IPS DF 4.7 (cell line): ENCODE results near the gene GTF2F2.
"Not testable (repeated sequence)": the region's sequence is repeated elsewhere in the genome, so short reads cannot be mapped to it uniquely, and the experiment has no call there.

Experiments used
- DNase-seq: peaks from one replicate; pipeline ENCODE4 v3.0.0-alpha.2; 2013; ENCODE audit warnings: low spot score; ENCODE audit errors: extremely low read depth

Gene GTF2F2

GRCh38 chr13:45244736-45245135 lies 124.4 kb downstream of the GTF2F2 start:
- not testable (repeated sequence) for DNase-seq

- no peak for DNase-seq
These were observed 129.4 kb downstream of the GTF2F2 start for GRCh38 chr13:45249662-45250061.

- no peak for DNase-seq
These were observed 134.1 kb downstream of the GTF2F2 start for GRCh38 chr13:45254396-45254795.

- no peak for DNase-seq
These were observed 135.1 kb downstream of the GTF2F2 start for GRCh38 chr13:45255247-45255987.

- no peak for DNase-seq
These were observed 135.9 kb downstream of the GTF2F2 start for GRCh38 chr13:45256254-45256653.

GRCh38 chr13:45257638-45258333 lies 137.5 kb downstream of the GTF2F2 start:
- no peak for DNase-seq

- DNase-seq, result no peak
These were observed 138.0 kb downstream of the GTF2F2 start for GRCh38 chr13:45258334-45258675.

- DNase-seq, result no peak
These were observed 146.9 kb downstream of the GTF2F2 start for GRCh38 chr13:45267215-45267614.

GRCh38 chr13:45269204-45269603 lies 148.9 kb downstream of the GTF2F2 start:
- peak; percentile 11 for DNase-seq

- DNase-seq, result no peak
These were observed 156.6 kb downstream of the GTF2F2 start for GRCh38 chr13:45276913-45277312.

GRCh38 chr13:45278096-45278645 lies 157.9 kb downstream of the GTF2F2 start:
- no peak for DNase-seq

- DNase-seq, result no peak
These were observed 159.7 kb downstream of the GTF2F2 start for GRCh38 chr13:45280011-45280410.

- peak; percentile 41 for DNase-seq
These were observed 160.7 kb downstream of the GTF2F2 start for GRCh38 chr13:45280751-45281634.

GRCh38 chr13:45282994-45283393 lies 162.7 kb downstream of the GTF2F2 start:
- no peak for DNase-seq

GRCh38 chr13:45289936-45290563 lies 169.7 kb downstream of the GTF2F2 start:
- DNase-seq, result no peak

GRCh38 chr13:45292176-45292575 lies 171.9 kb downstream of the GTF2F2 start:
- no peak for DNase-seq

GRCh38 chr13:45295536-45295935 lies 175.2 kb downstream of the GTF2F2 start:
- no peak for DNase-seq

GRCh38 chr13:45296259-45296658 lies 175.9 kb downstream of the GTF2F2 start:
- DNase-seq, result no peak

- DNase-seq, result no peak
These were observed 177.3 kb downstream of the GTF2F2 start for GRCh38 chr13:45297456-45298205.

- no peak for DNase-seq
These were observed 177.8 kb downstream of the GTF2F2 start for GRCh38 chr13:45298206-45298505.

GRCh38 chr13:45298550-45298949 lies 178.2 kb downstream of the GTF2F2 start:
- not testable (repeated sequence) for DNase-seq
